Tibial nerve (tissue), 4 donors: Measurements from ENCODE around the gene ZNF423.

Experiments
- EP300 ChIP-seq, 2 donors: sonication (generic); formaldehyde crosslinking; IDR thresholded peaks; one replicate each; pipeline ENCODE4 v1.6.1; 2017; ENCODE audit warnings: antibody characterized with exemption in 2 of 2, mild to moderate bottlenecking in 1 of 2
- TF ChIP-seq, protein P1 (sequence below), 5 experiments: fragments of 200-600 bp in 3 of 5; fragments of 450-650 bp in 2 of 5; sonication (generic) in 3 of 5; IDR thresholded peaks; one replicate each; pipeline ENCODE4 v1.5.1; 2016 to 2019; ENCODE audit warnings: antibody characterized with exemption in 5 of 5, mild to moderate bottlenecking in 3 of 5, moderate library complexity in 2 of 5

GRCh38 chr16:49861299-49861698 is 5.4 kb upstream of the ZNF423 start:
- TF ChIP-seq, protein P1, sequence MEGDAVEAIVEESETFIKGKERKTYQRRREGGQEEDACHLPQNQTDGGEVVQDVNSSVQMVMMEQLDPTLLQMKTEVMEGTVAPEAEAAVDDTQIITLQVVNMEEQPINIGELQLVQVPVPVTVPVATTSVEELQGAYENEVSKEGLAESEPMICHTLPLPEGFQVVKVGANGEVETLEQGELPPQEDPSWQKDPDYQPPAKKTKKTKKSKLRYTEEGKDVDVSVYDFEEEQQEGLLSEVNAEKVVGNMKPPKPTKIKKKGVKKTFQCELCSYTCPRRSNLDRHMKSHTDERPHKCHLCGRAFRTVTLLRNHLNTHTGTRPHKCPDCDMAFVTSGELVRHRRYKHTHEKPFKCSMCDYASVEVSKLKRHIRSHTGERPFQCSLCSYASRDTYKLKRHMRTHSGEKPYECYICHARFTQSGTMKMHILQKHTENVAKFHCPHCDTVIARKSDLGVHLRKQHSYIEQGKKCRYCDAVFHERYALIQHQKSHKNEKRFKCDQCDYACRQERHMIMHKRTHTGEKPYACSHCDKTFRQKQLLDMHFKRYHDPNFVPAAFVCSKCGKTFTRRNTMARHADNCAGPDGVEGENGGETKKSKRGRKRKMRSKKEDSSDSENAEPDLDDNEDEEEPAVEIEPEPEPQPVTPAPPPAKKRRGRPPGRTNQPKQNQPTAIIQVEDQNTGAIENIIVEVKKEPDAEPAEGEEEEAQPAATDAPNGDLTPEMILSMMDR (IDR thresholded peaks at IDR 0.05), result no peak
- TF ChIP-seq EP300 (IDR thresholded peaks at IDR 0.05), result no peak
